A673 (cell line): ENCODE data around the gene BAIAP2. TPM values are rescaled to one million over a fixed set of nuclear protein-coding genes. Genes with fewer than 3 reads are reported as not detected.

Source experiments
- BruUV-seq: library from RNA; stranded (reverse); fragments of 400-500 nt; replicated peaks from 2 replicates; lab custom pipeline; 2021; lab: Mats Ljungman, UMichigan
- CTCF ChIA-PET: fragments of 300-600 bp; sonication (Branson Sonifier 250); formaldehyde crosslinking; loops from one replicate; lab custom pipeline; 2022; ENCODE audit warnings: antibody characterized with exemption; lab: Charles Lee
- POLR2A ChIA-PET: fragments of 300-600 bp; sonication (Branson Sonifier 250); formaldehyde crosslinking; loops from one replicate; lab custom pipeline; 2022; ENCODE audit warnings: antibody characterized with exemption; ENCODE audit not compliant: low non-redundant PET; lab: Charles Lee
- DNase-seq: peaks from one replicate; pipeline ENCODE4 v3.0.0-alpha.2; 2015; ENCODE audit warnings: low spot score
- H3K27ac ChIP-seq: fragments of 200-600 bp; sonication (generic); 2 replicates; pipeline ENCODE4 v1.5.1; 2016; ENCODE audit warnings: mixed run types, low read depth, mild to moderate bottlenecking, mixed read lengths, antibody characterized with exemption, low read length; ENCODE audit not compliant: poor library complexity, severe bottlenecking
- H3K27me3 ChIP-seq: fragments of 200-600 bp; sonication (generic); replicated peaks from 2 replicates; pipeline ENCODE4 v1.6.1; 2017; ENCODE audit warnings: mixed run types, low read depth, mild to moderate bottlenecking, mixed read lengths, antibody characterized with exemption, low read length; ENCODE audit not compliant: insufficient read depth, poor library complexity
- H3K36me3 ChIP-seq: fragments of 200-600 bp; sonication (generic); 2 replicates; pipeline ENCODE4 v1.6.1; 2016; ENCODE audit warnings: mixed run types, mild to moderate bottlenecking, mixed read lengths, antibody characterized with exemption, low read length; ENCODE audit not compliant: insufficient read depth, poor library complexity, severe bottlenecking
- H3K4me1 ChIP-seq: fragments of 200-600 bp; sonication (generic); 2 replicates; pipeline ENCODE4 v1.6.1; 2017; ENCODE audit warnings: mixed run types, mild to moderate bottlenecking, mixed read lengths, antibody characterized with exemption, low read length; ENCODE audit not compliant: insufficient read depth, poor library complexity, severe bottlenecking
- H3K4me3 ChIP-seq: fragments of 200-600 bp; sonication (generic); 2 replicates; pipeline ENCODE4 v1.5.1; 2016; ENCODE audit warnings: low read depth, mixed run types, mild to moderate bottlenecking, mixed read lengths, low read length; ENCODE audit not compliant: poor library complexity, severe bottlenecking
- H3K9me3 ChIP-seq: fragments of 200-600 bp; sonication (generic); 2 replicates; pipeline ENCODE4 v1.6.1; 2016; ENCODE audit warnings: mixed run types, low read depth, mild to moderate bottlenecking, mixed read lengths, antibody characterized with exemption, low read length; ENCODE audit not compliant: poor library complexity, severe bottlenecking
- CTCF ChIP-seq: fragments of 300-800, 200-600 bp; sonication (generic); conservative IDR thresholded peaks from 2 replicates; pipeline ENCODE4 v1.5.1; 2017; ENCODE audit warnings: low read depth, mild to moderate bottlenecking, antibody characterized with exemption, low read length, moderate library complexity, mixed read lengths
- EZH2 ChIP-seq: fragments of 200-600 bp; sonication (generic); IDR thresholded peaks from 2 replicates; pipeline ENCODE4 v1.6.1; 2017; ENCODE audit warnings: borderline replicate concordance, low read depth, mild to moderate bottlenecking, mixed read lengths, antibody characterized with exemption, low read length; ENCODE audit not compliant: poor library complexity, severe bottlenecking
- intact Hi-C: fragments of 100-400 bp; cut with micrococcal nuclease; formaldehyde crosslinking; loops from one replicate; pipeline ENCODE4 v1.10.0; 2022; ENCODE audit not compliant: unreplicated experiment
- total RNA-seq: library from RNA; stranded (reverse); gene quantifications from 2 replicates; pipeline ENCODE4 v1.2.3, GENCODE V29; 2021

BAIAP2 gene
- total RNA-seq, 1 experiment from 2014 or later, result 51.6 TPM

GRCh38 chr17:81126281-81127132, 91.6 kb downstream of the BAIAP2 start:
- no peaks in the 10 kb centered on the region for H3K36me3 ChIP-seq
- ChIA-PET POLR2A (no interaction called here), CTCF (no interaction called here)
- intact Hi-C loops, result no loop called here
- no peak overlapping the region for H3K27ac ChIP-seq
- BruUV-seq, result no TSS peak
- H3K9me3 ChIP-seq, result no peaks in the 10 kb centered on the region
- DNase-seq, result no peak
- no peaks in the 10 kb centered on the region for H3K27me3 ChIP-seq
- TF ChIP-seq EZH2 (no peak), CTCF (no peak)
- no peaks in the 10 kb centered on the region for H3K4me1 ChIP-seq
- H3K4me3 ChIP-seq, result no peak overlapping the region

- no peak for DNase-seq
- H3K36me3 ChIP-seq, result no peaks in the 10 kb centered on the region
- no peak overlapping the region for H3K4me3 ChIP-seq
- no peak for TF ChIP-seq EZH2
- no peak for TF ChIP-seq CTCF
- no peaks in the 10 kb centered on the region for H3K9me3 ChIP-seq
- H3K27me3 ChIP-seq, result no peaks in the 10 kb centered on the region
- BruUV-seq, result no TSS peak
- intact Hi-C loops, result no loop called here
- POLR2A ChIA-PET, result no interaction called here
- CTCF ChIA-PET, result no interaction called here
- no peaks in the 10 kb centered on the region for H3K4me1 ChIP-seq
- no peak overlapping the region for H3K27ac ChIP-seq
These were observed 92.1 kb downstream of the BAIAP2 start for GRCh38 chr17:81127133-81127455.

GRCh38 chr17:81127526-81128177, 92.7 kb downstream of the BAIAP2 start:
- ChIA-PET POLR2A (no interaction called here), CTCF (no interaction called here)

More at GRCh38 chr17:81127526-81128177, 92.7 kb downstream of the BAIAP2 start:
- BruUV-seq, result no TSS peak
- Histone ChIP-seq H3K27ac (no peak overlapping the region), H3K4me3 (no peak overlapping the region), H3K9me3 (no peaks in the 10 kb centered on the region), H3K27me3 (no peaks in the 10 kb centered on the region), H3K4me1 (no peaks in the 10 kb centered on the region), H3K36me3 (no peaks in the 10 kb centered on the region)
- TF ChIP-seq EZH2 (no peak), CTCF (no peak)
- DNase-seq, result no peak
- intact Hi-C loops, result no loop called here
